NOMO-1 treated with DMSO at 0.1 percent for 48 hours (cell line): ENCODE data around the gene IVNS1ABP.

Source experiments
- DNase-seq: peaks from one replicate; lab custom pipeline; 2025; ENCODE audit not compliant: unreplicated experiment; lab: John Stamatoyannopoulos, UW

Gene IVNS1ABP

GRCh38 chr1:185295091-185295490 is 22.0 kb downstream of the IVNS1ABP start:
- no peak for DNase-seq

- DNase-seq = no peak
Measured at GRCh38 chr1:185293967-185294542, 23.0 kb downstream of the IVNS1ABP start.

GRCh38 chr1:185292237-185292636 is 24.8 kb downstream of the IVNS1ABP start:
- peak; percentile 17 for DNase-seq

DNA sequence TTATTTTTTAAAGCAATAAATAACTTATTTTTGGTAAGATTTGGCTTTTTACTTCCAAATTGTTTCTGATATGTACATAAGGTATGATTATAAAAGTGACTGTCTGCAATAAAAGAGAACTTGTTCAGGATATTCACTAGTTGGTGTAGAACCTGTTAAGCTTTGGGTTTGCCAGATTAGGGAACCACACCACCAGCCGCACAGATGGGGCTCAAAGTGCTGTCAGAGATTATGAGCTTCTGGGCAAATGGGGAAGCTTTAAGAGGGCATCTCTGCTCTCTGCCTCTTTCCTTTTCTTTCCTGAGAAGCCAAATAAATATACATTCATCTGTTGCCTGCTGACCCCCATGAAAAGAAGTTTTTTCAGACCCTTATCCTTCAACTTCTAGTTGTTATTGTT is 25.4 kb downstream of the IVNS1ABP start:
- DNase-seq = peak; percentile 52

- DNase-seq = no peak
Measured at GRCh38 chr1:185291159-185291558, 25.9 kb downstream of the IVNS1ABP start.

- no peak for DNase-seq
Measured at GRCh38 chr1:185289880-185290279, 27.2 kb downstream of the IVNS1ABP start.

GRCh38 chr1:185288435-185288834 is 28.6 kb downstream of the IVNS1ABP start:
- no peak for DNase-seq

DNA sequence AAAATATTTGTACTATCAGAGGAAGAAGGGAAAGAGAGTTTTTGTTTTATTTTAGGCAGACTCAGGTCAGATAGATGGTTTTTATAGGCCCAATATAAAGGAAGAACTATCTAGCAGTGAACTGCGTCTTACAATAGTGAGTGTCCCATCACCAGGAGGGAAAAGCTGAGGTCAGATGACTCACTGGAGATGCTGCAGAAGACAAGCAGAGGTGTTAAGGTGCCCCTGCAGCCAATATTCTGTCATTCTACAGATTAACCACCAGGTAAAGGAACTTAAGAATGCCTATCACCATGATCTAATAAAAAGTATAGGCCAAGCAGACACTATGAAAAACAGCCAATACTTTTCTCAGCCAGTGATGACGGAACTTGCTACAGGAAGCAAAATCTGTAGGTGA is 29.6 kb downstream of the IVNS1ABP start:
- DNase-seq = no peak

- no peak for DNase-seq
Measured at GRCh38 chr1:185284533-185285276, 32.3 kb downstream of the IVNS1ABP start.

GRCh38 chr1:185284116-185284515 is 32.9 kb downstream of the IVNS1ABP start:
- DNase-seq = no peak

DNA sequence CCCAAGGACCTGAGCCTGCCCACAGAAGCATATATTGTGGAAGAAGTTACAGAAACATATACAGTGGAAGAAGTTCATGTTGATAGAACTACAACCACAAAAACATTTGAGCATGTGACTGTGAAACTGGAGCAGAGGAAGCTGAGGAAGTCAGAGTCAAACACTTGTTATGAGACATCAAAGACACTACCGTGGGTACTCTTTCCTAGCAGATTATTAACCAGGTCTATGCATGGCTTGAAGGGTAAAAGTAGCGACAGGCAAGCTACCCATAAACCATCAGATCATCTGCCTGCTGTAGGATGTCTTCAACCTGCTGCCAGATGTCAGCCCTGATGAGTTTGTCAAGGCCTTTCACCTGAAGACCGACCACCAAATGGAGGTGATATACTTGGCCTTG is 35.8 kb downstream of the IVNS1ABP start:
- DNase-seq = no peak

DNA sequence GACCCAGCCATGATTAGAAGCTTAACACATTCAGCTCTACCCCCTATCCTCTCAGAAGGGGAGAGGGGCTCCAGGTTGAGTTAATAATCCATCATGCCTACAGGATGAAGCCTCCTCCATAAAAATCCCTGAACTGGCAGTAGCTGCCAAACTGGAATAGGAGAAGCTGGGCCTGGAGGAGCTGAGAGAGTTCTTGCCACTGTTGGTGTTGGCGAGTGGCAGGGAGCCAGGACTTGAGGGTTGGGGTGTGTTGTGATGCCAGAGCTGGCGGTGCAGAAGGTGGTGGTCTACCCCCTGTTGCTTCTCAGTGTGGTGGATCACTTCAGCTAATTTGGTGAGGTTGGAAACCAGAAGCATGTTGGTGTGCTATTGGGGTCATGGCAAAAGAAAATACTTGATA is 36.5 kb downstream of the IVNS1ABP start:
- DNase-seq = no peak

- no peak for DNase-seq
Measured at GRCh38 chr1:185279571-185279970, 37.5 kb downstream of the IVNS1ABP start.

GRCh38 chr1:185271921-185272320 is 45.1 kb downstream of the IVNS1ABP start:
- no peak for DNase-seq

DNA sequence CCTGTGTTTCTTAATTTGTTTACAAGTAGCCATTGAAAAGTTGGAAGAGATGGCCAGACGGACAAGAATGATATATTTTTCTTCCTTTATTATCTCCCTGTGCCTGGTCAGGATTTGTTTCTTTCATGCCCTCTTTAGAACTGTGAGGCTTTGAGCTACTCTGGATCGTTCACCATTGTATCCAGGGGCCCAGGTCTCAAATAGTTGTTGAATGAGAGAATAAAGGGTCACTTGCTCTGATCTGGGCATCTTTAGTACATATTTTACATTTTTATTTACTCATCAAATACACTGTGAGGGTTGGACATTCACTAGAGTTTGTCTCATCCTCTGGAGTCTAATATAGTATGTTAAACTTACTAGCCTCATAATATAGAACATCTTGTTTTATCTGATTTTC is 48.7 kb downstream of the IVNS1ABP start:
- no peak for DNase-seq

DNA sequence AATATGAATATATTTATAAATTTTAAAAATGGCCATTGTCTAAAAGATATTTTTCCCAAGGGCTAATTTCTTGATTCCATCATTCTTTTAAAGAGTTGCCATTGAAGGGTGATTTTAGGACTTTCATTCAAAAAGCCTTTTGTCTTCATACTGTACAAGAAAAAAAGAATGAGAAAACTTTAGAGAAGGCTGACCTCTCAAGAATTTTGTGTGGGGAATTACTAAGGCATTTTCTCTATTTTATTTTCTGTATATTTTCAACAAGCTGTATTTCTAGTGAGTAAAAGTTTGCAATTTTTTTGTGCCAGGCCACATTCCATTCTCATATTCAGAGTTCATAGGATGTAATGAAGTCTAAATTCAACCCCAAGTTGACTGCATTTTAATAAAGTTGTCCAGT is 49.3 kb downstream of the IVNS1ABP start:
- no peak for DNase-seq

GRCh38 chr1:185267301-185267700 is 49.7 kb downstream of the IVNS1ABP start:
- DNase-seq = no peak

DNA sequence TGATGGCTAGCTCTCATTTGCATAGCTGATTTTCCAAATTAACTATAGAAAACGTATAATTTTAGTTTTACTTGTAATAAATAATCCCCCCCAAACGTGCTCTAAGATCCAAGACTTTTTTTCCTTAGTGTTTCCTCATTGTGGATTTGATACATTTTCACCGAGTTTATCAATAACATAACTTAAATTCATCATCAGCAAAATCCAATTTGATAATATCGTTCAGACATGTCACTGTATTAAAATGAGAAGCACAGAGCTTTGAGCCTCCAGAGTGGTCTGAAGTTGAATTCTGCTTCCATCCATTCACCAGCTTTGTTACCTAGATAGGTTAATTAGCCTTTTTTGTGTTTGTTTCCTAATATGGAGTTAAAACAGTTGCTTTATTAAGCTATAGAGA is 51.7 kb downstream of the IVNS1ABP start:
- no peak for DNase-seq

DNA sequence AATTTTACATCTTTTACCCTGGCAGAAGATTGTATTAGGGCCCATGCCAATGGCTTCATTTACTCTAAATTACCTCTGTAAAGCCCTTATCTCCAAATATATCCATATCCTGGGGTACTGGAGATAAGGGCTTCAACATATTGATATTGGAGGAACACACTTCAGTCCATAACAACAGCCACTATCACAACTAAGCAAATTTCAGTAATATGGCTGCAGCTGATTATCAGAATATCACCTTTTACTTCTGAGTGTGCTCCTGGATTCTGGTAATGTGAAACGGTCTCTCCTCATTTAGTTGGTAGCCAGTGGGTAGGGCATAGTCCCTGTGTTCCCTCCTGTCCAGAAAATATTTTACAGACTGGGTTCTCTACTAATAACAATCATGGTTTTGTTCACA is 53.3 kb downstream of the IVNS1ABP start:
- DNase-seq = no peak

DNA sequence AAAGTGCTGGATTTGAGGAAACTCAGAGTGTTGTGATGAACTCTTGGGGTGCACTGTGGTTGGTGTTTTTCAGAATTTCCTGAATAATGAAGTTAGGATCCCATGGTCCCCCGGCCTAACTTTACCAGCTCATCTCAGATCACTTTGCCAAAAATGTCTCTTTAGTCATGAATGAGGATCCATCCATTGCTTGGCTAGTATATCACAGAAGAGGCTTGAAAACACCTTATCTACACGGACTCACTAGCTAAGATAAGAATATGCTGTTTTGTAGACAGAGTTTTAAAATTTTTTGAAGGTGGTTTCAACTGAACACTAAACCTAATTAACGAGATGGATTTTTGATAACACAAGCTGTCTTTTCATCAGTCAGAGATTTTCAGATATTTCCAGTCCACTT is 53.8 kb downstream of the IVNS1ABP start:
- no peak for DNase-seq

- DNase-seq = no peak
Measured at GRCh38 chr1:185262151-185262550, 54.9 kb downstream of the IVNS1ABP start.

DNA sequence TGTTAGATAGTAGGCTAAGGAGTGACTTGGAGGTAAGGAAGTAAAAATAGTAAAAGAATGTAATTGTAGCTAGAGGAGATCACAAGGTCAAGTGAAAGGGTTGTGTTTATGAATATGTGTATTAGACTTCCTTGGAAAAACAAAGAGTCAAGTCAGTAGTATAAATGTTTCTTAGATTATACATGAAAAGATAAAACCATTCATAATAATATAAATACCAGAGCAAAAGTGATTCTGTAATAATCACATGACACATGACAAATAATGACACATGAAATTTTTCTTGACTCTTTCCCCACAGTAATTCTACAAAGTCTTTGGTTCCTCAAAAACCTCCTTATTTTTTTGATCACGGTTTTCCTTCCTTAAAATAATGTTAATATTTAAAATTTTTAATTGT is 56.4 kb downstream of the IVNS1ABP start:
- DNase-seq = no peak

DNA sequence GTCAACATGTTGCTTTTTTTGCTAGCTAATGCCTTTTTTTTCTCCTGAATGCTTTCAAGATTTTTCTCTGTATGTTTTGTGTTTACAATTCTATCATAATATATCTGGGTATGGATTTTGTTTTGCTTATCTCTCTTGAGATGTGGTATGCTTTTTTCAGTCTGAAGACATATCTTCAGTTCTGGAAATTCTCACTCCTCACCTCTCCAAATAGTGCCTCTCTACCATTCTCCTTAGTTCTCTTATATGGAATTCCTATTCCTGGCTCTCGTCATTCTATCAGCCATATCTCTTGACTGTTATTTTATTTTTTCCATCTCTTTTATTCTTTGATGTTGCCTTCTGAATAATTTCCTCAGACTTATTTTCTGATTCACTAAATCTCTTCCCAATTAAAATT is 58.4 kb downstream of the IVNS1ABP start:
- no peak for DNase-seq
